ENCODE measurements around the gene FFAR1.

- no peak for TF ChIP-seq CTCF (IDR thresholded peaks at IDR 0.05)
- TF ChIP-seq POLR2A (IDR thresholded peaks at IDR 0.05), result no peak
- no peak for TF ChIP-seq POLR2AphosphoS5 (IDR thresholded peaks at IDR 0.05)
- no peak for TF ChIP-seq EP300 (IDR thresholded peaks at IDR 0.05)
Observed at GRCh38 chr19:35336166-35336955, 11.3 kb upstream of the FFAR1 start.
